MM.1S (cell line): ENCODE measurements around the gene ARAP2.

ENCODE experiments used
- EZH2 ChIP-seq: fragments of 300-600 bp; sonication (generic); optimal IDR thresholded peaks from 2 replicates; pipeline ENCODE3; 2017; ENCODE audit warnings: low read depth, mild to moderate bottlenecking, antibody characterized with exemption, low read length, mixed read lengths
- EZH2phosphoT487 ChIP-seq: fragments of 300-600 bp; sonication (generic); IDR thresholded peaks from 2 replicates; pipeline ENCODE4 v1.6.1; 2018; ENCODE audit warnings: antibody characterized with exemption, low read length
- TF ChIP-seq, protein P1 (sequence below): fragments of 300-600 bp; sonication (generic); IDR thresholded peaks from 2 replicates; pipeline ENCODE4 v1.5.1; 2016; ENCODE audit warnings: antibody characterized with exemption, low read length, mixed read lengths

DNA sequence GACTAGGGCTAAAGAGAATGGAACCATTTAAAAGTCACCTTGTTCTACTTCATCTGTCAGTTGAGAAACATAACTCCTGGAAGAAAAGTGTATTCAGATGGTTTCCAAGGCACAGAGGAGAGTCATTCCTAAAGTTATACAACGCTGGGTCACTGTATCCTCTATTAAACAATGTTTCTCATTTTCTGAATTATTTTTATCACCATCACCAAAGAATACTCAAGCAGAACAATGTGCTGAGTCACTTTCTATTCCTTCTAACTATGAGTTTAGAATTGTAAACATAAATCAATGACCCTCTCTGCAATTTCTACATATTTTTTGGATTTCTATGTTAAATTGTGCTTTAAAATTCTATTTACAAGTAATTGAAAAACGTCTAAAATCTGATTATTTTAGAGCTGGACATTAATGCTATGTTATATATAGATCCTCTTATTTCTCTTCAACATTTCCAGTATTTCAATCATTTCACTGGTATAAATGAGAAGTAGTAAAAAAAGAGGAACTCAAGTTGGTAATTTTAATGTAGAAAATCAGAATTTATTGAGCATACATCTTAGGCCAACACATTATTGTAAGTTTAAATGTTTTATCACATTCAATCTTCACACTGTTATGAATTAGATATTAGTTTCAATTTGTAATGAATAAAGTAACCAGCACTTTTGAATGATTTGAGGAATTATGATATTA is 44.6 kb upstream of the ARAP2 start:
- TF ChIP-seq, protein P1, sequence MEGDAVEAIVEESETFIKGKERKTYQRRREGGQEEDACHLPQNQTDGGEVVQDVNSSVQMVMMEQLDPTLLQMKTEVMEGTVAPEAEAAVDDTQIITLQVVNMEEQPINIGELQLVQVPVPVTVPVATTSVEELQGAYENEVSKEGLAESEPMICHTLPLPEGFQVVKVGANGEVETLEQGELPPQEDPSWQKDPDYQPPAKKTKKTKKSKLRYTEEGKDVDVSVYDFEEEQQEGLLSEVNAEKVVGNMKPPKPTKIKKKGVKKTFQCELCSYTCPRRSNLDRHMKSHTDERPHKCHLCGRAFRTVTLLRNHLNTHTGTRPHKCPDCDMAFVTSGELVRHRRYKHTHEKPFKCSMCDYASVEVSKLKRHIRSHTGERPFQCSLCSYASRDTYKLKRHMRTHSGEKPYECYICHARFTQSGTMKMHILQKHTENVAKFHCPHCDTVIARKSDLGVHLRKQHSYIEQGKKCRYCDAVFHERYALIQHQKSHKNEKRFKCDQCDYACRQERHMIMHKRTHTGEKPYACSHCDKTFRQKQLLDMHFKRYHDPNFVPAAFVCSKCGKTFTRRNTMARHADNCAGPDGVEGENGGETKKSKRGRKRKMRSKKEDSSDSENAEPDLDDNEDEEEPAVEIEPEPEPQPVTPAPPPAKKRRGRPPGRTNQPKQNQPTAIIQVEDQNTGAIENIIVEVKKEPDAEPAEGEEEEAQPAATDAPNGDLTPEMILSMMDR: no peak
- TF ChIP-seq EZH2: no peak
- no peak for TF ChIP-seq EZH2phosphoT487
